Activated CD8-positive, alpha-beta T cell treated with anti-CD3 and anti-CD28 coated beads for 36 hours (primary cell): ENCODE measurements around the gene JAK3. TPM values are rescaled to one million over a fixed set of nuclear protein-coding genes. Genes with fewer than 3 reads are reported as not detected.
"Not testable (repeated sequence)": the region's sequence is repeated elsewhere in the genome, so short reads cannot be mapped to it uniquely, and the experiment has no call there.

Source experiments
- ATAC-seq: fragments of 200-7000 bp; cut with Tn5 transposase; one replicate; pipeline ENCODE4 v1.10.0; 2021; ENCODE audit warnings: mild to moderate bottlenecking, moderate library complexity
- CTCF ChIA-PET: fragments of 350-600 bp; sonication (Branson Sonifier 250); formaldehyde crosslinking; loops from one replicate; lab custom pipeline; 2021; ENCODE audit warnings: antibody characterized with exemption; lab: Charles Lee
- POLR2A ChIA-PET: fragments of 350-600 bp; sonication (Branson Sonifier 250); formaldehyde crosslinking; loops from one replicate; lab custom pipeline; 2021; ENCODE audit warnings: antibody characterized with exemption; lab: Charles Lee
- DNase-seq: peaks from one replicate; pipeline ENCODE4 v3.0.0-alpha.2; 2020
- H3K27ac Mint-ChIP-seq: one replicate; pipeline ENCODE4 v1.8.0; 2021; ENCODE audit warnings: mild to moderate bottlenecking, mixed read lengths
- H3K27me3 Mint-ChIP-seq: one replicate; pipeline ENCODE4 v1.8.0; 2021; ENCODE audit warnings: mixed read lengths
- H3K36me3 Mint-ChIP-seq: one replicate; pipeline ENCODE4 v1.8.0; 2021; ENCODE audit warnings: low read depth, mixed read lengths
- H3K4me1 Mint-ChIP-seq: one replicate; pipeline ENCODE4 v1.8.0; 2021; ENCODE audit warnings: low read depth, mixed read lengths
- H3K4me3 Mint-ChIP-seq: one replicate; pipeline ENCODE4 v1.8.0; 2021; ENCODE audit warnings: mild to moderate bottlenecking, moderate library complexity, mixed read lengths
- H3K9me3 Mint-ChIP-seq: one replicate; pipeline ENCODE4 v1.8.0; 2021; ENCODE audit warnings: mixed read lengths
- CTCF ChIP-seq: fragments of 200-600 bp; IDR thresholded peaks from one replicate; pipeline ENCODE4 v1.8.0; 2022; ENCODE audit warnings: antibody characterized with exemption, mild to moderate bottlenecking
- intact Hi-C: fragments of 100-400 bp; cut with micrococcal nuclease; formaldehyde crosslinking; loops from one replicate; pipeline ENCODE4 v1.10.0; 2022
- total RNA-seq, 2 experiments: library from RNA; stranded (reverse); gene quantifications; one replicate each; pipeline ENCODE4 v1.2.3, GENCODE V29; 2021

Gene JAK3
- total RNA-seq, 2 experiments from 2014 or later, result 120 to 126 TPM

- H3K4me3 Mint-ChIP-seq, result no peak overlapping the region
- ChIA-PET POLR2A (interaction anchor here (1.5 kb wide), 1 partner anchor 154 kb away, joined by 3 read pairs; the partner anchor contains the start of gene CCDC124), CTCF (no interaction called here)
- intact Hi-C loops, result no loop called here
- no peaks in the 10 kb centered on the region for H3K27me3 Mint-ChIP-seq
- H3K27ac Mint-ChIP-seq, result no peak overlapping the region
- H3K9me3 Mint-ChIP-seq, result no peaks in the 10 kb centered on the region
- peak; percentile 68 for ATAC-seq
- DNase-seq, result peak; percentile 75
- TF ChIP-seq CTCF, result no peak
- H3K4me1 Mint-ChIP-seq, result peaks cover 29% of the 10 kb centered on the region
- peaks cover 30% of the 10 kb centered on the region for H3K36me3 Mint-ChIP-seq
These were observed 69.4 kb downstream of the JAK3 start for GRCh38 chr19:17778251-17778967.

GRCh38 chr19:17777840-17778239 lies 69.9 kb downstream of the JAK3 start:
- POLR2A ChIA-PET, result interaction anchor here (1.5 kb wide), 1 partner anchor 155 kb away, joined by 3 read pairs; the partner anchor contains the start of gene CCDC124
- ATAC-seq, H3K9me3 Mint-ChIP-seq, intact Hi-C loops, H3K27ac Mint-ChIP-seq, H3K27me3 Mint-ChIP-seq, H3K4me3 Mint-ChIP-seq, DNase-seq: not testable (repeated sequence)
- peaks cover 29% of the 10 kb centered on the region for H3K4me1 Mint-ChIP-seq
- CTCF ChIA-PET, result interaction anchor here (2.7 kb wide), 1 partner anchor 73 kb away, joined by 15 read pairs; no protein-coding TSS in a partner anchor
- peaks cover 31% of the 10 kb centered on the region for H3K36me3 Mint-ChIP-seq

GRCh38 chr19:17775991-17776803 lies 71.6 kb downstream of the JAK3 start:
- CTCF ChIA-PET, result interaction anchor here (1.5 to 2.7 kb wide), 4 partner anchors 10 to 71 kb away, joined by 3 to 15 read pairs (median 8); no protein-coding TSS in a partner anchor
- Mint-ChIP-seq H3K4me1 (peaks cover 29% of the 10 kb centered on the region), H3K27ac (peak overlapping the region; percentile 81), H3K36me3 (peaks cover 32% of the 10 kb centered on the region), H3K27me3 (no peaks in the 10 kb centered on the region), H3K4me3 (no peak overlapping the region), H3K9me3 (no peaks in the 10 kb centered on the region)
- intact Hi-C loops, result no loop called here
- DNase-seq (peak; percentile 48), ATAC-seq (peak; percentile 54)
- POLR2A ChIA-PET, result interaction anchor here (0.7 kb wide), 2 partner anchors 25 to 124 kb away, joined by 3 read pairs; partner anchors contain the start of gene FCHO1
- TF ChIP-seq CTCF, result no peak

GRCh38 chr19:17775245-17775927 lies 72.4 kb downstream of the JAK3 start:
- TF ChIP-seq CTCF, result peak; percentile 55
- Mint-ChIP-seq H3K4me1 (peaks cover 29% of the 10 kb centered on the region), H3K27me3 (no peaks in the 10 kb centered on the region), H3K9me3 (no peaks in the 10 kb centered on the region), H3K27ac (no peak overlapping the region), H3K4me3 (no peak overlapping the region), H3K36me3 (peaks cover 34% of the 10 kb centered on the region)
- DNase-seq (peak; percentile 62), ATAC-seq (no peak)
- intact Hi-C loops, result no loop called here
- CTCF ChIA-PET, result interaction anchor here (0.7 to 2.7 kb wide), 14 partner anchors 9 to 278 kb away, joined by 3 to 15 read pairs (median 4); no protein-coding TSS in a partner anchor
- POLR2A ChIA-PET, result interaction anchor here (0.7 to 0.9 kb wide), 2 partner anchors 13 to 24 kb away, joined by 3 read pairs; partner anchors contain the start of gene FCHO1

Other genes starting within 250 kb of the JAK3 start
- not detected for gene UNC13A, start 159.6 kb downstream of the JAK3 start, total RNA-seq
- 10 to 100 TPM; 53.8 to 54.7 TPM for gene MAP1S, start 128.5 kb downstream of the JAK3 start, total RNA-seq
- gene FCHO1, start 96.5 kb downstream of the JAK3 start, total RNA-seq, result 10 to 100 TPM; 36.9 to 38.3 TPM
- gene B3GNT3, start 52.8 kb downstream of the JAK3 start, total RNA-seq, result under 1 TPM in 1 of 2 experiments, not detected in 1; 0.20 TPM
- 1 to 10 TPM; 5.9 to 6.9 TPM for gene INSL3, start 26.5 kb downstream of the JAK3 start, total RNA-seq
- 1,000 to 10,000 TPM; 3,663 to 3,679 TPM for gene RPL18A, start 11.9 kb upstream of the JAK3 start, total RNA-seq
- under 1 TPM; 0.87 to 0.99 TPM for gene SLC5A5, start 24.0 kb upstream of the JAK3 start, total RNA-seq
- gene CCDC124, start 85.0 kb upstream of the JAK3 start, total RNA-seq, result 100 to 1,000 TPM; 120 to 129 TPM
- gene KCNN1, start 119.1 kb upstream of the JAK3 start, total RNA-seq, result 1 to 10 TPM in 1 of 2 experiments, under 1 TPM in 1; 0.25 to 1.7 TPM
- gene ARRDC2, start 160.2 kb upstream of the JAK3 start, total RNA-seq, result 10 to 100 TPM; 29.1 TPM
- gene IL12RB1, start 239.0 kb upstream of the JAK3 start, total RNA-seq, result 10 to 100 TPM; 25.6 to 27.2 TPM
- 10 to 100 TPM; 23.1 to 23.3 TPM for gene MAST3, start 249.8 kb upstream of the JAK3 start, total RNA-seq